ENCODE measurements around the gene LATS2. TPM values are rescaled to one million over a fixed set of nuclear protein-coding genes. Genes with fewer than 3 reads are reported as not detected.

Gene LATS2
- total RNA-seq: 22.5 TPM
- long read RNA-seq, full-length matches to known transcripts: 5 of 23 reads
- long read RNA-seq, partial matches to known transcripts: 2 of 23 reads
- long read RNA-seq, other reads (novel, unspliced or antisense): 16 of 23 reads

GRCh38 chr13:21061029-21061763 is at the start of gene LATS2:
LATS2 (minus strand) TSS chr13:21061586; CDS start chr13:21046026, 15,560 bp downstream.
- peak; percentile 99 for DNase-seq
- intact Hi-C loops (cut with DNase I): loop anchor here (10.0 kb wide), 1 partner anchor 46 kb away; no protein-coding TSS in a partner anchor
- ATAC-seq (ENCODE audit: poor library complexity): peak; percentile 96

GRCh38 chr13:21109168-21109567 is 47.8 kb upstream of the LATS2 start:
- intact Hi-C loops (cut with DNase I): no loop called here
- DNase-seq: no peak

GRCh38 chr13:21106089-21106488 is 44.7 kb upstream of the LATS2 start:
- DNase-seq (no peak), ATAC-seq (ENCODE audit: poor library complexity) (no peak)
- intact Hi-C loops (cut with DNase I): no loop called here

More at GRCh38 chr13:21109168-21109567, 47.8 kb upstream of the LATS2 start:
- ATAC-seq (ENCODE audit: poor library complexity): no peak

DNA sequence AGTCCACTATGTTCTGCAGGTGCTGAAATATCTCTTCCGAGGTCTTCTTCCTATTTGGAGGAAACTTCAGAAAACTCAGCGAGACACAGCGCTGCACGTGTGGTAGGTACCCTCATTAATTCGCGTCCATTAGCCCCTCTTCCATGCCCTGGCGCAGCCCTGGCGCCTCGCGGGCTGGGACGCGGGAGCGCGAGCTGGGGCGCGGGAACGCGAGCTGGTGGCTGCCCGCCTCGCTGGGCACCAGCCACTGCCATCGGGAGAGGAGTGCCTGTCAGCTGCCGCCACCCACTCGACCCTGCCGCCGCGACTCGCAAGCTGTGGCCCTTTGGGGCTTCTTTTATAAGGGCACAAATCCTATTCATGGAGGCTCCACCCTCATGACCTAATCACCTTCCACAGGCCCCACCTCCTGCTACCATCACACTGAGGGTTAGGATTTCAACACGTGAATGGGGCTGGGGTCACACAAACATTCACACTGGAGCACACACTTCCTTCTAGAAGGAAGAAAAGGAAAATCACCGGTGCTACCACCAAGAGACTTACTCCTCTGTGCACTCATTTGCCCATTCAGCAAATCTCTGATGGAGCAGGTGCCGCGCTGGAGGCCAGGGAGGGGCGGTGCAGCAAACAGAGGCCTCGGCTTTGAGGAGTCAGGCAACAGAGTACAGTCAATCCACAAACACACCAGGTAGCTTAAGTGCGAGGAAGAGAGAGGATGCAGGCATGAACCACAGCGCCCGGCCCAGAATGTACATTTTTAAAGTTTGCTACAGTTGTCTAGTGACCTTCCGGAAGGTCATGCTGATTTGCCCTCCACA is 43.0 kb upstream of the LATS2 start:
- intact Hi-C loops (cut with DNase I): no loop called here
- DNase-seq (no peak), ATAC-seq (ENCODE audit: poor library complexity) (no peak)

DNA sequence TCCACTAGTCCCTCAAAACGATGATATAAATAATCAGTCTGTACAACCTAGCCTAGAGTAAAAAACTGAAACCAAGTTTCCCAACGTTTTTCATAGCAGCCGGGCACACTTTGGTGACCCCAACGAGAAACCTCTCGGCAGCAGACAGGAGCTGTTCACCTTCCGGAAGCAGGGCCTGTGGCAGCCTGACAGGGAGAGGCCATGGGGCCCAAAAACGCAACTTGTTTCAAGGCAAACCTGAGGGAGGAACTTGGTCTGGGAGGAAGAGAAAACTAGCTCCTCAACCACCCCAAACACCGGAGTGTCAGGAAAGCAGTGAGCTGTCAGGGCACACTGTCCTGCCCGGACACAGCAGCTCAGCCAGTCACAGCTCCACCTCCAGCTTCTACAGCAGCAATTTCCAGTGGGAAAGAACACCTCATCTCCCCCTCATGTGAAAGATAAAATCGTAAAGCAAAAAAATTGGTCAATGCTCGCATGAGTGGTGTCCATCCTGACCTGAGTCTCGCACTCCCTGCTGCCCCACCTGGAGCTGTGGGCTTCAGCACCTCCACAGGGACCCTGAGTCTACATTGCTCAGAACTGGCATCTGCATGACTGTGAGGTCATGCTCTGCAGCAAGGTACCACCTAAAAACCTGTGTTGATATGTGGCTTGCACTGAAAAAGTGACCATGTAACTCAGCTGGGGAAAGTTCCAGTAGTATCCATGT is 40.6 kb upstream of the LATS2 start:
- ATAC-seq (ENCODE audit: poor library complexity) (no peak), DNase-seq (no peak)
- intact Hi-C loops (cut with DNase I): no loop called here

DNA sequence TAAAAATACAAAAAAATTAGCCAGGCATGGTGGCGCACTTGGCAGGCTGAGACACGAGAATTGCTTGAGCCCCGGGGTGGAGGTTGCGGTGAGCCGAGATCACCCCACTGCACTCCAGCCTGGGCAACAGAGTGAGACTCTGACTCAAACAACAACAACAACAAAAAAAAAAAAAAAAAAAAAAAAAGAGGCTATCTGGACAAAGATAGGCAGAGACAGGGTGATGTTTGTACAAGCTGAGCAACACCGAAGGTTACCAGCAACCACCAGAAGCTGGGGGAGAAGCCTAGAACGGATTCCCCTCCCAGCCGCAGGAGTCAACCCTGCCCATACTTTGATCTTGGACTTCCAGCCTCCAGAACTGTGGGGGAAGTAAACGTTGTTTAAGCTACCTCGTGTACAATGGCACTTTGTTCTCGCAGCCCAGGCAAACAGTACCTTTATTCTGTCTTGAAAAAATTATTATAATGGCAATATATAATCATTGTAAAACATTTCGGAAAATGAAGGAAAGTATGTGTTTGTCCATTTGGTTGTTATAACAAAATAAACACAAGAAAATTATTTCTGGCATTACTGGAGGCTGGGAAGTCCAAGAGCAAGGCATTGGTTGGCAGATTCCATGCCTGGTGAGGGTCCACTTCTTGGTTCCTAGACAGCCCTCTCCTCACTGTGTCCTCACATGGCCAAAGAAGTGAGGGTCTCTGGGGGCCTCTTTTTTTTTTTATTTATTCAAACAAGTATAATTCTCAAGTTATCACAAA is 39.8 kb upstream of the LATS2 start:
- DNase-seq (no peak), ATAC-seq (ENCODE audit: poor library complexity) (no peak)
- intact Hi-C loops (cut with DNase I): no loop called here

- DNase-seq (no peak), ATAC-seq (ENCODE audit: poor library complexity) (no peak)
- intact Hi-C loops (cut with DNase I): no loop called here
These were observed 38.8 kb upstream of the LATS2 start for GRCh38 chr13:21100211-21100610.

- DNase-seq (no peak), ATAC-seq (ENCODE audit: poor library complexity) (no peak)
- intact Hi-C loops (cut with DNase I): no loop called here
These were observed 33.9 kb upstream of the LATS2 start for GRCh38 chr13:21095311-21095710.

DNA sequence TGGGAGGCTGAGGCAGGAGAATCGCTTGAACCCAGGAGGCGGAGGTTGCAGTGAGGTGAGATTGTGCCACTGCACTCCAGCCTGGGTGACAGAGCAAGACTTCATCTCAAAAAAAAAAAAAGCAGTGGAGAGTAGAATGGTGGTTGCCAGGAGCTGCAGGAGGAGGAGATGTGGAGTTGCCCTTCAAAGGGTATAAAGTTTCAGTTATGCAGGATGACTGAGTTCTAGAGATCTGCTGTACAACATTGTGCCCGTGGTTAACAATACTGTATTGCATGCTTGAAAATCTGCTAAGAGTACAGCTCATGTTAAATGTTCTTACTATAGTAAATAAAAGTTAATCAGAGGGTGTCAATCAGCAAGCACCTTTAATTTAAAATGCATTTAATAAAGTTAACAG is 28.4 kb upstream of the LATS2 start:
- DNase-seq (no peak), ATAC-seq (ENCODE audit: poor library complexity) (no peak)
- intact Hi-C loops (cut with DNase I): no loop called here

DNA sequence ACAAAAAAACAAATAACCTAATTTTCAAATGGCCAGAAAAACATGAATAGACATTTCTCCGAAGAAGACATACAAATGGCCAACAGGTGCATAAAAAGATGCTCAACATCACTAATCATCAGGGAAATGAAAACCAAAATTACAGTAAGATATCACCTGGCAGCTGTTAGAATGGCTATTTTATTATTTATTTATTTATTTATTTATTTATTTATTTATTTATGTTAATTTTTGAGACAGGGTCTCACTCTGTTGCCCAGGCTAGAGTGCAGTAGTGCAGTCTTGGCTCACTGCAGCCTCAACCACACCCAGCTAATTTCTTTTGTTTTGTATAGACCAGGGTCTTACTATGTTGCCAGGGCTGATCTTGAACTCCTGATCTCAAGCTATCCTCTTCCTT is 27.1 kb upstream of the LATS2 start:
- no peak for ATAC-seq (ENCODE audit: poor library complexity)
- intact Hi-C loops (cut with DNase I): no loop called here
- DNase-seq: no peak

DNA sequence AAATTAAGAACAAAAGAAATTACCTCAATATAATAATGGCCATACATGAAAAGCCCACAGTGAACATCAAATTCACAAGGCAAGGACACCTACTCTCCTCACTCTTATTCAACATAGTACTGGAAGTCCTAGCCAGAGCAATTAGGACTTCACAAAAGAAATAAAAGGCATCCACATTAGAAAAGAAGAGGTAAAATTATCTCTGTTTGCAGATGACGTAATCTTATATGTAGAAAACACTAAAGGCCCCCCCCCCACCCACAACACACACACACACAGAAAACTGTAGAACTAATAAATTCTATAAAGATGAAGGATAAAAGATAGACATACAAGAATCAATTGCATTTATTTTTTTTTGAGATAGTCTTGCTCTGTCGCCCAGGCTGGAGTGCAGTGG is 25.5 kb upstream of the LATS2 start:
- ATAC-seq (ENCODE audit: poor library complexity) (no peak), DNase-seq (no peak)
- intact Hi-C loops (cut with DNase I): no loop called here

DNA sequence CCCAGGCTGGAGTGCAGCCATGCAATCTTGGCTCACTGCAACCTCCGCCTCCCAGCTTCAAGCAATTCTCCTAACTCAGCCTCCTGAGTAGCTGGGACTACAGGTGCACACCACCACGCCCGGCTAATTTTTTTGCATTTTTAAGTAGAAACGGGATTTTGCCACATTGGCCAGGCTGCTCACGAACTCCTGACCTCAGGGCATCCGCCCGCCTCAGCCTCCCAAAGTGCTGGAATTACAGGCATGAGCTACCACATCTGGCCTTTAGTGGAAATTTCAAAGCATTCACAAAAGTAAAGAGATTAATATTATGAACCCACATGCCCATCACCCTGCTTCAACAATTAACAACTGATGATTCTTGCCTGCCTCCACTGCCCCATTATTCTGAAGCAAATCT is 20.5 kb upstream of the LATS2 start:
- intact Hi-C loops (cut with DNase I): no loop called here
- no peak for ATAC-seq (ENCODE audit: poor library complexity)
- no peak for DNase-seq

- intact Hi-C loops (cut with DNase I): no loop called here
- no peak for ATAC-seq (ENCODE audit: poor library complexity)
- no peak for DNase-seq
These were observed 19.2 kb upstream of the LATS2 start for GRCh38 chr13:21080593-21080891.

DNA sequence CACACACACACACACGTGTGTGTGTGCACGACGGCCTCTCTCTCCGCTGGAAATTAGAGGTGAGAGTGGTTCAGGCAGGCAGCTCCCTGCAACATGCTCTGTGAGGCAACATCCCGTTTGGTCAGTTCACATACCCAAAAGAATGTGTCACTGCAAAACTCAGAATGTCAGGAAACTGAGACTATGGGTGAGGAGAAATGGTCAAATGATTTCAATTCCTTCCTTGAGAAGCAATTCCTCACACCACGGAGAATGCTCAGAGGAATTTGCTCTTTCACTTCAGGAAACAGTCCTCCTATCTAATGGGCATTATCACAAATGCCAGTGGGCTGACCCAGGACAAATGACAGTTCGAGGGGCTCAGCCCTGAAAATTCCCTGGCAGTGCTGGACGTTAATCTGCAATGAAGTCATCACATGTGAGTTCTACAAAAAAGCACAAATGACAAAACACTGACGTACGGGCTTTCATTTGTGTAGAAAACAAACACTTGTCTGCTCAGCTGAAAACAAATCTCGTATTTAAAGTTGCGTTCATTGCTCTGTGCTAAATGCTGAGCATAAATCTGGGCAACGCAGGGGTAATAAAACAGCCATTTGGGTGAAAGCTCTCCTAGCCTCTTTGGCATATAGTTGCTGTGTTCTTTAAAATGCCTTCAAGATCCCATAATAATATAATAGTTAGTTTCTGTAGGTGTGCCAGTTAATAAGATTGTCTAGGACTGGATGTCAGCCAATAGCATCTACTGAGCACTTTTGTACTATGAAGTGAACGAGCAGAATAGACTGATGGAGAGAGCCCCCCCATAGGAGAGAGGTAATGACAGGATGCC is 18.6 kb upstream of the LATS2 start:
- intact Hi-C loops (cut with DNase I): no loop called here
- no peak for DNase-seq
- peak; percentile 28 for ATAC-seq (ENCODE audit: poor library complexity)

DNA sequence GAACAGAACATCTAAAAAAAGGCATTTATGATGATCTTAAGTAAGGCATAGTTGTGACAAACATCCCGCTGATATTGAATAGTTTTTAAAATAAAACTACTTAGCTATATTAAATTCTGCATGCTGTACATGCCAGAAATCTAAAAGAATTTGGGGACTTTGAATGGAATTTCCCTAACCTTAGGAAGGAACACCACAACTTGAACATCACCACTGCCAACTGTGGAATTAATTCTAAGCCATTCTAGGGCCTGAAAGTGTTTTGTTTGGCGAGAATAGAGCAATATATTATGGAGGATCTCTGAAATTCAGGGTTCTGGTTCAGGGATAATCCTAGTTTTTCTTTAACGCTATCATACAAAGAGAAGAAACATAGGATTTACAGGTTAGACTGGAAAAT is 17.8 kb upstream of the LATS2 start:
- DNase-seq (no peak), ATAC-seq (ENCODE audit: poor library complexity) (no peak)
- intact Hi-C loops (cut with DNase I): no loop called here

DNA sequence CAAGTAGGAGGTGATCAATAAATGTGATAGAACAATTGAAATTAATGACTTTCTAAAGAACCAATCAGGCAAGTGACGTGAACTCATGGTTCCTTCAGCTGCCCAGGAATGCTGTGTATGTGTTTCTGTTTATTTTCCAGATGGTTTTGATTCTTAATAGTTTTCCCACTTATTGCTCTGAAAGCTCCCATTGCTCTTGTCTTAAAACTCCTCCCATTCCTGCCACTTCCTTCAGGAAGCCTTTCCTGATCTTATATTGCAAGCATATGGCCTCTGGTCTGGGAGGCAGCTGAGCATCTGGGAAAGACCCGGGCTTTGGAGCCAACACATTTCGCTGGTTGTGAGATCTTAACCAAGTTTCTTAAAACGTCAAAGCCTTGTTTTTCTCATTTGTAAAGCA is 17.1 kb upstream of the LATS2 start:
- intact Hi-C loops (cut with DNase I): no loop called here
- ATAC-seq (ENCODE audit: poor library complexity): no peak
- no peak for DNase-seq

DNA sequence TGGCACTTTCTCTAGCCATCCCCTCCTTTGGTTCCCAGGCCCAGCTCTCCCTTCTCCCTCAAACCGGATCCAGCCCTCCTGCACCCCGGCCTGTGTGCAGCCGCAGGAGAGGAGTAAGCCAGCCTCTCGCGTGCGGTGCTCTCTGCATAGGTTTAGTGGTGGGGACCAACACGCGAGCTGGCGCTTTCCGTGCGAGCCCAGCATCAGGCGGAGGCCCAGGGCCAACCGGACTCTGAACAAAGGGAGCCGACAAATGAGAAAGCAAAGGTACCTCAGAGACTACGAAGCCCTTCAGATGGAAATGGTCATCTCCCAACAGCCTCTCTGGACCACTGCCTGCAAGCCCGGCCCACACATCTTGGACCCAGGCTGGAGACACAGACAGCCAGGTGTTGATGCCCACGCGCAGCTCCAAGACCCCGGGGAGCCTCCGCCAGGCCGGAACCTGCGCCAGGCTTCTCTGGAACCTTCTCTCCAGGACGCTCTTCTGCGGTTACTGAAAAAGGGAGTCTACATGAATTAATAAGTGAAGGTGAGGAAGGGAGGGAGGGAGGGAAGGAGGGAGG is 16.5 kb upstream of the LATS2 start:
- DNase-seq: no peak
- intact Hi-C loops (cut with DNase I): no loop called here

More for the DNA sequence above, 16.5 kb upstream of the LATS2 start:
- ATAC-seq (ENCODE audit: poor library complexity): no peak

All from Right ventricle myocardium superior (tissue), 1 donor.